Liver (tissue), 9 donors: ENCODE results near the gene BTBD9. TPM values are rescaled to one million over a fixed set of nuclear protein-coding genes. Genes with fewer than 3 reads are reported as not detected.

Source experiments
- DNase-seq: peaks from one replicate; pipeline ENCODE4 v3.0.0-alpha.2; 2017; ENCODE audit warnings: low spot score
- H3K27ac ChIP-seq, 2 donors: one replicate each; pipeline ENCODE4 v1.7.0; 2013; ENCODE audit warnings: inconsistent platforms in 2 of 2, low read length in 2 of 2, control low read depth in 1 of 2, low read depth in 1 of 2, mild to moderate bottlenecking in 1 of 2
- H3K27me3 ChIP-seq, 4 donors: one replicate each; pipeline versions ENCODE4 v1.6.1 to v1.7.0; 2013; ENCODE audit warnings: low read length in 3 of 4, inconsistent platforms in 1 of 4, mild to moderate bottlenecking in 1 of 4, moderate library complexity in 1 of 4; ENCODE audit not compliant: control insufficient read depth in 4 of 4, insufficient read depth in 4 of 4
- H3K36me3 ChIP-seq, 4 donors: one replicate each; pipeline versions ENCODE4 v1.6.1 to v1.7.0; 2013; ENCODE audit warnings: low read length in 3 of 4, mild to moderate bottlenecking in 3 of 4, low read depth in 1 of 4, moderate library complexity in 1 of 4; ENCODE audit not compliant: control insufficient read depth in 4 of 4, insufficient read depth in 3 of 4
- H3K4me1 ChIP-seq, 4 donors: one replicate each; pipeline versions ENCODE4 v1.6.1 to v1.7.0; 2013; ENCODE audit warnings: low read length in 3 of 4, mild to moderate bottlenecking in 3 of 4, moderate library complexity in 1 of 4; ENCODE audit not compliant: control insufficient read depth in 4 of 4, insufficient read depth in 4 of 4
- H3K4me3 ChIP-seq, 3 donors: one replicate each; pipeline versions ENCODE4 v1.6.1 to v1.7.0; 2013; ENCODE audit warnings: low read length in 3 of 3, control low read depth in 1 of 3, low read depth in 1 of 3, mild to moderate bottlenecking in 1 of 3
- H3K9ac ChIP-seq, 2 donors: one replicate each; pipeline ENCODE4 v1.7.0; 2013; ENCODE audit warnings: low read length in 2 of 2, mild to moderate bottlenecking in 2 of 2, moderate library complexity in 2 of 2, control low read depth in 1 of 2, low read depth in 1 of 2
- H3K9me3 ChIP-seq, 4 donors: one replicate each; pipeline versions ENCODE4 v1.6.1 to v1.7.0; 2013; ENCODE audit warnings: low read length in 3 of 4; ENCODE audit not compliant: control insufficient read depth in 4 of 4
- EGR1 ChIP-seq, 2 donors: IDR thresholded peaks; 2 replicates each; pipeline ENCODE4 v1.6.1; 2016 to 2018; ENCODE audit warnings: antibody characterized with exemption in 2 of 2, low read depth in 2 of 2
- FOXA1 ChIP-seq: IDR thresholded peaks from 2 replicates; pipeline ENCODE4 v1.6.1; 2016; ENCODE audit warnings: antibody characterized with exemption
- FOXA2 ChIP-seq: IDR thresholded peaks from 2 replicates; pipeline ENCODE4 v1.6.1; 2016; ENCODE audit warnings: antibody characterized with exemption
- GABPA ChIP-seq, 2 donors: IDR thresholded peaks in 1 of 2; conservative IDR thresholded peaks in 1 of 2; 2 replicates each; pipeline ENCODE4 v1.6.1; 2016; ENCODE audit warnings: antibody characterized with exemption in 2 of 2, mild to moderate bottlenecking in 1 of 2, moderate library complexity in 1 of 2
- HNF4A ChIP-seq, 2 donors: conservative IDR thresholded peaks; 2 replicates each; pipeline ENCODE4 v1.6.1; 2016; ENCODE audit warnings: antibody characterized with exemption in 2 of 2, mild to moderate bottlenecking in 2 of 2
- HNF4G ChIP-seq: IDR thresholded peaks from 2 replicates; pipeline ENCODE4 v1.6.1; 2016; ENCODE audit warnings: antibody characterized with exemption
- JUND ChIP-seq, 2 donors: IDR thresholded peaks; 2 replicates each; pipeline ENCODE4 v1.6.1; 2016; ENCODE audit warnings: antibody characterized with exemption in 2 of 2
- NR2F2 ChIP-seq: IDR thresholded peaks from 2 replicates; pipeline ENCODE4 v1.6.1; 2016; ENCODE audit warnings: antibody characterized with exemption
- RAD21 ChIP-seq, 2 donors: IDR thresholded peaks; 2 replicates each; pipeline ENCODE4 v1.6.1; 2016; ENCODE audit warnings: antibody characterized with exemption in 2 of 2, mild to moderate bottlenecking in 2 of 2
- RXRA ChIP-seq, 2 donors: IDR thresholded peaks; 2 replicates each; pipeline ENCODE4 v1.6.1; 2017 to 2018; ENCODE audit warnings: antibody characterized with exemption in 2 of 2, mild to moderate bottlenecking in 1 of 2
- SP1 ChIP-seq: IDR thresholded peaks from 2 replicates; pipeline ENCODE4 v1.6.1; 2018; ENCODE audit warnings: antibody characterized with exemption, mild to moderate bottlenecking
- TAF1 ChIP-seq: conservative IDR thresholded peaks from 2 replicates; pipeline ENCODE4 v1.6.1; 2016; ENCODE audit warnings: antibody characterized with exemption, mild to moderate bottlenecking
- YY1 ChIP-seq: IDR thresholded peaks from 2 replicates; pipeline ENCODE4 v1.6.1; 2016; ENCODE audit warnings: antibody characterized with exemption, mild to moderate bottlenecking
- WGBS: extraction: QIAGEN DNeasy Blood & Tissue Kit; methylation state at CpG from one replicate; pipeline ENCODE4 v1.1.7; 2013; 5-methylcytosine and 5-hydroxymethylcytosine counted together
- polyA plus RNA-seq, 2 donors: library from polyadenylated mRNA; stranded (reverse) in 1 of 2; unstranded in 1 of 2; fragments of 200-250 nt in 1 of 2; fragments of >200 nt in 1 of 2; fragmentation: Nextera tagmentation in 1 of 2; extraction: Ambion mirVana in 1 of 2; gene quantifications; one replicate each; pipeline versions ENCODE4 v1.2.1 to v1.2.3, GENCODE V29; 2013 to 2015
- total RNA-seq, 2 donors: library from RNA; depleted of rRNA; stranded (reverse); fragments of >200 nt; gene quantifications; one replicate each; pipeline ENCODE4 v1.2.3, GENCODE V29; 2014
- TF ChIP-seq, protein P1 (sequence below): IDR thresholded peaks from 2 replicates; pipeline ENCODE4 v1.6.1; 2016; ENCODE audit warnings: antibody characterized with exemption
- TF ChIP-seq, protein P2 (sequence below): fragments of 150-350 bp; IDR thresholded peaks from 2 replicates; pipeline ENCODE4 v1.5.1; 2017; ENCODE audit warnings: improper control_type of control experiment, low read depth, low read length; ENCODE audit not compliant: missing input control
- TF ChIP-seq, protein P3 (sequence below): IDR thresholded peaks from 2 replicates; pipeline ENCODE4 v1.6.1; 2016; ENCODE audit warnings: antibody characterized with exemption, mild to moderate bottlenecking
- TF ChIP-seq, protein P4 (sequence below): IDR thresholded peaks from 2 replicates; pipeline ENCODE4 v1.6.1; 2016; ENCODE audit warnings: antibody characterized with exemption
- donor health status: healthy.
- donor health status: healthy.
- donor health status: healthy.
- donor health status: healthy.
- donor health status: healthy.

The BTBD9 gene
- total and polyA plus RNA-seq, 4 donors: 2.0 to 12.4 (median 5.7) TPM

- no peaks in the 10 kb centered on the region for H3K36me3 ChIP-seq
- no peak overlapping the region for H3K4me3 ChIP-seq
- WGBS: 89% methylated on average over 2 of the region's 2 CpGs
- no peak overlapping the region for H3K27ac ChIP-seq
- no peak for DNase-seq
- H3K9ac ChIP-seq: no peak overlapping the region
- H3K4me1 ChIP-seq: no peaks in the 10 kb centered on the region
- H3K27me3 ChIP-seq: no peaks in the 10 kb centered on the region
- TF ChIP-seq RAD21 (IDR thresholded peaks at IDR 0.05): no peak
- H3K9me3 ChIP-seq: no peaks in the 10 kb centered on the region
Observed at GRCh38 chr6:38483526-38483925, 156.2 kb downstream of the BTBD9 start.

- Histone ChIP-seq H3K4me3 (no peak overlapping the region), H3K9ac (no peak overlapping the region), H3K36me3 (no peaks in the 10 kb centered on the region), H3K27ac (no peak overlapping the region), H3K9me3 (no peaks in the 10 kb centered on the region), H3K27me3 (no peaks in the 10 kb centered on the region), H3K4me1 (no peaks in the 10 kb centered on the region)
- 92% methylated on average over 1 of the region's 1 CpG for WGBS
- DNase-seq: no peak
- TF ChIP-seq, protein P1, sequence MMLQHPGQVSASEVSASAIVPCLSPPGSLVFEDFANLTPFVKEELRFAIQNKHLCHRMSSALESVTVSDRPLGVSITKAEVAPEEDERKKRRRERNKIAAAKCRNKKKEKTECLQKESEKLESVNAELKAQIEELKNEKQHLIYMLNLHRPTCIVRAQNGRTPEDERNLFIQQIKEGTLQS: no peak
- no peak for TF ChIP-seq FOXA2
- no peak for TF ChIP-seq EGR1 (IDR thresholded peaks at IDR 0.05; ENCODE audit: low read depth in 2 of 2)
- TF ChIP-seq RAD21 (IDR thresholded peaks at IDR 0.05): no peak
- TF ChIP-seq, protein P2, sequence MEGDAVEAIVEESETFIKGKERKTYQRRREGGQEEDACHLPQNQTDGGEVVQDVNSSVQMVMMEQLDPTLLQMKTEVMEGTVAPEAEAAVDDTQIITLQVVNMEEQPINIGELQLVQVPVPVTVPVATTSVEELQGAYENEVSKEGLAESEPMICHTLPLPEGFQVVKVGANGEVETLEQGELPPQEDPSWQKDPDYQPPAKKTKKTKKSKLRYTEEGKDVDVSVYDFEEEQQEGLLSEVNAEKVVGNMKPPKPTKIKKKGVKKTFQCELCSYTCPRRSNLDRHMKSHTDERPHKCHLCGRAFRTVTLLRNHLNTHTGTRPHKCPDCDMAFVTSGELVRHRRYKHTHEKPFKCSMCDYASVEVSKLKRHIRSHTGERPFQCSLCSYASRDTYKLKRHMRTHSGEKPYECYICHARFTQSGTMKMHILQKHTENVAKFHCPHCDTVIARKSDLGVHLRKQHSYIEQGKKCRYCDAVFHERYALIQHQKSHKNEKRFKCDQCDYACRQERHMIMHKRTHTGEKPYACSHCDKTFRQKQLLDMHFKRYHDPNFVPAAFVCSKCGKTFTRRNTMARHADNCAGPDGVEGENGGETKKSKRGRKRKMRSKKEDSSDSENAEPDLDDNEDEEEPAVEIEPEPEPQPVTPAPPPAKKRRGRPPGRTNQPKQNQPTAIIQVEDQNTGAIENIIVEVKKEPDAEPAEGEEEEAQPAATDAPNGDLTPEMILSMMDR: no peak
- no peak for TF ChIP-seq YY1
- no peak for TF ChIP-seq GABPA (IDR thresholded peaks at IDR 0.05 in 1 of 2, conservative IDR thresholded peaks at IDR 0.05 in 1 of 2)
- TF ChIP-seq, protein P3, sequence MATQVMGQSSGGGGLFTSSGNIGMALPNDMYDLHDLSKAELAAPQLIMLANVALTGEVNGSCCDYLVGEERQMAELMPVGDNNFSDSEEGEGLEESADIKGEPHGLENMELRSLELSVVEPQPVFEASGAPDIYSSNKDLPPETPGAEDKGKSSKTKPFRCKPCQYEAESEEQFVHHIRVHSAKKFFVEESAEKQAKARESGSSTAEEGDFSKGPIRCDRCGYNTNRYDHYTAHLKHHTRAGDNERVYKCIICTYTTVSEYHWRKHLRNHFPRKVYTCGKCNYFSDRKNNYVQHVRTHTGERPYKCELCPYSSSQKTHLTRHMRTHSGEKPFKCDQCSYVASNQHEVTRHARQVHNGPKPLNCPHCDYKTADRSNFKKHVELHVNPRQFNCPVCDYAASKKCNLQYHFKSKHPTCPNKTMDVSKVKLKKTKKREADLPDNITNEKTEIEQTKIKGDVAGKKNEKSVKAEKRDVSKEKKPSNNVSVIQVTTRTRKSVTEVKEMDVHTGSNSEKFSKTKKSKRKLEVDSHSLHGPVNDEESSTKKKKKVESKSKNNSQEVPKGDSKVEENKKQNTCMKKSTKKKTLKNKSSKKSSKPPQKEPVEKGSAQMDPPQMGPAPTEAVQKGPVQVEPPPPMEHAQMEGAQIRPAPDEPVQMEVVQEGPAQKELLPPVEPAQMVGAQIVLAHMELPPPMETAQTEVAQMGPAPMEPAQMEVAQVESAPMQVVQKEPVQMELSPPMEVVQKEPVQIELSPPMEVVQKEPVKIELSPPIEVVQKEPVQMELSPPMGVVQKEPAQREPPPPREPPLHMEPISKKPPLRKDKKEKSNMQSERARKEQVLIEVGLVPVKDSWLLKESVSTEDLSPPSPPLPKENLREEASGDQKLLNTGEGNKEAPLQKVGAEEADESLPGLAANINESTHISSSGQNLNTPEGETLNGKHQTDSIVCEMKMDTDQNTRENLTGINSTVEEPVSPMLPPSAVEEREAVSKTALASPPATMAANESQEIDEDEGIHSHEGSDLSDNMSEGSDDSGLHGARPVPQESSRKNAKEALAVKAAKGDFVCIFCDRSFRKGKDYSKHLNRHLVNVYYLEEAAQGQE: no peak
Observed at GRCh38 chr6:38482466-38482865, 157.3 kb downstream of the BTBD9 start.

DNA sequence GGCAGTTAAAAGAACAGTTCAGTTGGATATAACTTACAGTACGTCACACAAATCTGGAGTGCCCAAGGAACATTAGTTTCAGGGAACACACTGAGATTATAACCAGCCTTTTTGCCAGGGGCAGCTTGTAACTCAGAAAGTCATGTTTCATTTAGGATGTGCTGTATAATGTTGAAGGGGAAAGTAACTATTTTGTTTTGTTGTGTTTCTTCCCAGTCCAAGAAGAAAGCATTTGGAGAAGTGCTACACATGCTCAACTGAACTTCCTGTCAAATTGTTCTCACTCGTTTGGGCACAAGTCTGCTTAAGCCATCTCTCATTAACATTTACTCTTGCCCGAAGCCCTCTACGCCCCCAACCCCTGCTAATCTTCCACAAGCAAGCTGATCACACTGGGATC lies 157.9 kb downstream of the BTBD9 start:
- H3K36me3 ChIP-seq: no peaks in the 10 kb centered on the region
- H3K4me3 ChIP-seq: no peak overlapping the region
- H3K9ac ChIP-seq: no peak overlapping the region
- 90% methylated on average over 4 of the region's 4 CpGs for WGBS
- no peaks in the 10 kb centered on the region for H3K4me1 ChIP-seq
- H3K9me3 ChIP-seq: no peaks in the 10 kb centered on the region
- H3K27ac ChIP-seq: no peak overlapping the region
- H3K27me3 ChIP-seq: no peaks in the 10 kb centered on the region
- no peak for DNase-seq
- no peak for TF ChIP-seq HNF4G
- TF ChIP-seq SP1: no peak
- TF ChIP-seq NR2F2: no peak
- TF ChIP-seq, protein P4, sequence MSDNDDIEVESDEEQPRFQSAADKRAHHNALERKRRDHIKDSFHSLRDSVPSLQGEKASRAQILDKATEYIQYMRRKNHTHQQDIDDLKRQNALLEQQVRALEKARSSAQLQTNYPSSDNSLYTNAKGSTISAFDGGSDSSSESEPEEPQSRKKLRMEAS: no peak
- no peak for TF ChIP-seq HNF4A (conservative IDR thresholded peaks at IDR 0.05)
- TF ChIP-seq FOXA2: no peak
- no peak for TF ChIP-seq FOXA1
- TF ChIP-seq, protein P1: no peak
- no peak for TF ChIP-seq YY1
- TF ChIP-seq GABPA (IDR thresholded peaks at IDR 0.05 in 1 of 2, conservative IDR thresholded peaks at IDR 0.05 in 1 of 2): no peak
- TF ChIP-seq RAD21 (IDR thresholded peaks at IDR 0.05): no peak
- TF ChIP-seq, protein P2: no peak
- no peak for TF ChIP-seq EGR1 (IDR thresholded peaks at IDR 0.05; ENCODE audit: low read depth in 2 of 2)
- TF ChIP-seq JUND (IDR thresholded peaks at IDR 0.05): no peak
- no peak for TF ChIP-seq RXRA (IDR thresholded peaks at IDR 0.05)
- TF ChIP-seq TAF1: no peak
